Stimulated activated CD4-positive, alpha-beta T cell treated with anti-CD3 and anti-CD28 coated beads, Interleukin-15, amount 100 ng/mL, for 48 hours (primary cell): ENCODE results near the gene ACBD5.
"Not testable (repeated sequence)": the region's sequence is repeated elsewhere in the genome, so short reads cannot be mapped to it uniquely, and the experiment has no call there.

Experiments
- DNase-seq, 2 donors: peaks; one replicate each; pipeline ENCODE4 v3.0.0-alpha.2; 2020; ENCODE audit warnings: low read depth in 2 of 2

ACBD5 gene

GRCh38 chr10:27240212-27241009 is at the start of gene ACBD5:
TSS of gene ACBD5 (minus strand) at chr10:27240797. CDS start at chr10:27240688, 109 bp downstream.
- peak in 1 of 2 donors; percentile 64 for DNase-seq

GRCh38 chr10:27285093-27285492 is 44.5 kb upstream of the ACBD5 start:
- peak; percentile 10 to 20 for DNase-seq

GRCh38 chr10:27276581-27276980 is 36.0 kb upstream of the ACBD5 start:
- no peak for DNase-seq

- DNase-seq, result not testable (repeated sequence)
Observed at GRCh38 chr10:27266025-27266424, 25.4 kb upstream of the ACBD5 start.

- not testable (repeated sequence) for DNase-seq
Observed at GRCh38 chr10:27262788-27263187, 22.2 kb upstream of the ACBD5 start.

GRCh38 chr10:27258838-27259812 is 18.5 kb upstream of the ACBD5 start:
- DNase-seq, result no peak

- no peak for DNase-seq
Observed at GRCh38 chr10:27258492-27258837, 17.9 kb upstream of the ACBD5 start.

- no peak for DNase-seq
Observed at GRCh38 chr10:27256299-27257189, 15.9 kb upstream of the ACBD5 start.

- DNase-seq, result no peak
Observed at GRCh38 chr10:27253576-27253975, 13.0 kb upstream of the ACBD5 start.

GRCh38 chr10:27252267-27253000 is 11.8 kb upstream of the ACBD5 start:
- DNase-seq, result peak; percentile 68 to 84

GRCh38 chr10:27251554-27251953 is 11.0 kb upstream of the ACBD5 start:
- DNase-seq, result no peak

GRCh38 chr10:27248215-27248614 is 7.6 kb upstream of the ACBD5 start:
- no peak for DNase-seq

GRCh38 chr10:27247441-27247840 is 6.8 kb upstream of the ACBD5 start:
- DNase-seq, result no peak

GRCh38 chr10:27247006-27247405 is 6.4 kb upstream of the ACBD5 start:
- no peak for DNase-seq

GRCh38 chr10:27245836-27246235 is 5.2 kb upstream of the ACBD5 start:
- DNase-seq, result no peak

- no peak for DNase-seq
Observed at GRCh38 chr10:27244976-27245375, 4.4 kb upstream of the ACBD5 start.

- DNase-seq, result peak in 1 of 2 donors; percentile 46
Observed at GRCh38 chr10:27242951-27243551, 2.5 kb upstream of the ACBD5 start.

GRCh38 chr10:27242473-27242950 is 1.9 kb upstream of the ACBD5 start:
- no peak for DNase-seq

- DNase-seq, result peak; percentile 77 to 85
Observed at GRCh38 chr10:27241652-27242472, 1.3 kb upstream of the ACBD5 start.
